ENCODE data around the gene ANKAR. TPM values are rescaled to one million over a fixed set of nuclear protein-coding genes. Genes with fewer than 3 reads are reported as not detected.

Gene ANKAR
- total RNA-seq, 1 donor from 2014 or later: 14.5 TPM

DNA sequence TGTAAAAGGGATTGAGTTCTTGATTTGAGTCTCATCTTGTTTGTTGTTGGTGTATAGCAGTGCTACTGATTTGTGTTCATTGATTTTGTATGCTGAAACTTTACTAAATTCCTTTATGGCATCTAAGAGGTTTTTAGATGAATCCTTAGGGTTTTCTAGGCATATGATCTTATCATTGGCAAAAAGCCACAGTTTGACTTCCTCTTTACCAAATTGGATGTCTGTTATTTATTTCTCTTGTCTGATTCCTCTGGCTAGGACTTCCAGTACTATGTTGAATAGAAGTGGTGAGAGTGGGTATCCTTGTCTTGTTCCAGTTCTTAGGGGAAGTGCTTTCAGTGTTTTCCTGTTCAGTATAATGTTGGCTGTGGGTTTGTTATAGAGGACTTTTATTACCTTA, 4.8 kb downstream of the ANKAR start:
- TF ChIP-seq, protein P1, sequence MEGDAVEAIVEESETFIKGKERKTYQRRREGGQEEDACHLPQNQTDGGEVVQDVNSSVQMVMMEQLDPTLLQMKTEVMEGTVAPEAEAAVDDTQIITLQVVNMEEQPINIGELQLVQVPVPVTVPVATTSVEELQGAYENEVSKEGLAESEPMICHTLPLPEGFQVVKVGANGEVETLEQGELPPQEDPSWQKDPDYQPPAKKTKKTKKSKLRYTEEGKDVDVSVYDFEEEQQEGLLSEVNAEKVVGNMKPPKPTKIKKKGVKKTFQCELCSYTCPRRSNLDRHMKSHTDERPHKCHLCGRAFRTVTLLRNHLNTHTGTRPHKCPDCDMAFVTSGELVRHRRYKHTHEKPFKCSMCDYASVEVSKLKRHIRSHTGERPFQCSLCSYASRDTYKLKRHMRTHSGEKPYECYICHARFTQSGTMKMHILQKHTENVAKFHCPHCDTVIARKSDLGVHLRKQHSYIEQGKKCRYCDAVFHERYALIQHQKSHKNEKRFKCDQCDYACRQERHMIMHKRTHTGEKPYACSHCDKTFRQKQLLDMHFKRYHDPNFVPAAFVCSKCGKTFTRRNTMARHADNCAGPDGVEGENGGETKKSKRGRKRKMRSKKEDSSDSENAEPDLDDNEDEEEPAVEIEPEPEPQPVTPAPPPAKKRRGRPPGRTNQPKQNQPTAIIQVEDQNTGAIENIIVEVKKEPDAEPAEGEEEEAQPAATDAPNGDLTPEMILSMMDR (IDR thresholded peaks at IDR 0.05): no peak
- intact Hi-C loops (cut with micrococcal nuclease): no loop called here
- no peak for DNase-seq
- no peak for ATAC-seq (ENCODE audit: low read depth)
- ChIA-PET POLR2A (no interaction called here), CTCF (no interaction called here)
- Mint-ChIP-seq H3K4me3 (no peak overlapping the region), H3K4me1 (peaks cover 55% of the 10 kb centered on the region), H3K36me3 (ENCODE audit: low read depth) (peaks cover 15% of the 10 kb centered on the region), H3K9me3 (peaks cover 7% of the 10 kb centered on the region), H3K27ac (peak overlapping the region; percentile 76), H3K27me3 (no peaks in the 10 kb centered on the region)

- DNase-seq (no peak), ATAC-seq (ENCODE audit: low read depth) (no peak)
- ChIA-PET POLR2A (no interaction called here), CTCF (interaction anchor here (1.5 kb wide), 1 partner anchor 18 kb away, joined by 3 read pairs; no protein-coding TSS in a partner anchor)
- Mint-ChIP-seq H3K4me3 (no peak overlapping the region), H3K36me3 (ENCODE audit: low read depth) (peaks cover 12% of the 10 kb centered on the region), H3K9me3 (peaks cover 7% of the 10 kb centered on the region), H3K27ac (peak overlapping the region; percentile 76), H3K27me3 (no peaks in the 10 kb centered on the region), H3K4me1 (peaks cover 40% of the 10 kb centered on the region)
- TF ChIP-seq, protein P1 (IDR thresholded peaks at IDR 0.05): no peak
- intact Hi-C loops (cut with micrococcal nuclease): no loop called here
Observed at GRCh38 chr2:189681203-189681602, 6.7 kb downstream of the ANKAR start.

GRCh38 chr2:189681903-189682302, 7.4 kb downstream of the ANKAR start:
- H3K4me3 Mint-ChIP-seq: no peak overlapping the region
- peaks cover 7% of the 10 kb centered on the region for H3K9me3 Mint-ChIP-seq
- intact Hi-C loops (cut with micrococcal nuclease): no loop called here
- peaks cover 40% of the 10 kb centered on the region for H3K4me1 Mint-ChIP-seq
- DNase-seq (no peak), ATAC-seq (ENCODE audit: low read depth) (no peak)
- TF ChIP-seq, protein P1 (IDR thresholded peaks at IDR 0.05): no peak
- H3K36me3 Mint-ChIP-seq (ENCODE audit: low read depth): peaks cover 12% of the 10 kb centered on the region
- no peaks in the 10 kb centered on the region for H3K27me3 Mint-ChIP-seq
- H3K27ac Mint-ChIP-seq: no peak overlapping the region
- ChIA-PET CTCF (no interaction called here), POLR2A (no interaction called here)

DNA sequence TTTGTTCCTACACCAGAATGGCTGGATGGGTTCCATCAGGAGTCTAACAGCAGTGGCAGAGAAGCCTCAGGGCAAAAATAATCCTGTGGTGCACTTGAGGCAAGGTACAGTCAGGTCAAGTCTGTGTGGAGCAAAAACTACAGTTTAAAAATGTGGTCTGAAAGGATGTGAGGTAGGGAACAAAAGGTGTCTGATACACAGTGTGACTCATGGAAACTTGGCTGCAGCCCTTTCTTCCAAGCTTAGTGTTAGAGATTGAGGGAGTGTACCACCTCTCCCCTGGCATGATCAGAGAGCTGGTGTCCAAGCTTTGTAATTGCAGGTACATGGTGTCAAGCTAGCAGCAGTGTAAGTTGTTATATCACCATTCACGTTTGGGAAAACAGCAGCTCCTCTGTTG, 8.9 kb downstream of the ANKAR start:
- ChIA-PET CTCF (interaction anchor here (2.6 kb wide), 1 partner anchor 23 kb away, joined by 6 read pairs; no protein-coding TSS in a partner anchor), POLR2A (interaction anchor here (1.1 kb wide), 1 partner anchor 9 kb away, joined by 3 read pairs; no protein-coding TSS in a partner anchor)
- Mint-ChIP-seq H3K27ac (no peak overlapping the region), H3K36me3 (ENCODE audit: low read depth) (peaks cover 5% of the 10 kb centered on the region), H3K4me3 (no peak overlapping the region), H3K4me1 (peaks cover 38% of the 10 kb centered on the region), H3K9me3 (peaks cover 3% of the 10 kb centered on the region), H3K27me3 (no peaks in the 10 kb centered on the region)
- intact Hi-C loops (cut with micrococcal nuclease): no loop called here
- TF ChIP-seq, protein P1 (IDR thresholded peaks at IDR 0.05): no peak
- DNase-seq: no peak
- no peak for ATAC-seq (ENCODE audit: low read depth)

GRCh38 chr2:189684811-189685210, 10.3 kb downstream of the ANKAR start:
- peaks cover 5% of the 10 kb centered on the region for H3K36me3 Mint-ChIP-seq (ENCODE audit: low read depth)
- CTCF ChIA-PET: interaction anchor here (2.6 kb wide), 1 partner anchor 24 kb away, joined by 6 read pairs; no protein-coding TSS in a partner anchor
- TF ChIP-seq, protein P1 (IDR thresholded peaks at IDR 0.05): no peak
- H3K27ac Mint-ChIP-seq: no peak overlapping the region
- H3K9me3 Mint-ChIP-seq: no peaks in the 10 kb centered on the region
- H3K4me1 Mint-ChIP-seq: peaks cover 26% of the 10 kb centered on the region
- H3K27me3 Mint-ChIP-seq: no peaks in the 10 kb centered on the region
- no peak for ATAC-seq (ENCODE audit: low read depth)
- intact Hi-C loops (cut with micrococcal nuclease): no loop called here
- DNase-seq: no peak
- POLR2A ChIA-PET: no interaction called here
- no peak overlapping the region for H3K4me3 Mint-ChIP-seq

Data from activated B cell treated with CpG ODN at 0.5 μM for 24 hours (primary cell).